Fibroblast of the conjunctiva (primary cell): ENCODE measurements around the gene SRGAP1.
A peak's percentile ranks its signal among the peaks of the same experiment; 100 is the strongest.
"Not testable (repeated sequence)": the region's sequence is repeated elsewhere in the genome, so short reads cannot be mapped to it uniquely, and the experiment has no call there.

ENCODE experiments used
- DNase-seq: peaks from one replicate; pipeline ENCODE4 v3.0.0-alpha.2; 2010; ENCODE audit warnings: low read depth

SRGAP1 gene

GRCh38 chr12:63838411-63838810, 6.1 kb upstream of the SRGAP1 start:
- no peak for DNase-seq

GRCh38 chr12:63841011-63841410, 3.5 kb upstream of the SRGAP1 start:
- DNase-seq = no peak

GRCh38 chr12:63841571-63841970, 2.9 kb upstream of the SRGAP1 start:
- DNase-seq = no peak

- DNase-seq = not testable (repeated sequence)
These were observed 1.8 kb upstream of the SRGAP1 start for GRCh38 chr12:63842750-63843149.

- DNase-seq = no peak
These were observed 1.2 kb upstream of the SRGAP1 start for GRCh38 chr12:63843254-63843720.

GRCh38 chr12:63843721-63844390, 644 bp upstream of the SRGAP1 start:
- peak; percentile 95 for DNase-seq

GRCh38 chr12:63845726-63846125, 1.2 kb downstream of the SRGAP1 start:
- no peak for DNase-seq

- DNase-seq = no peak
These were observed 1.9 kb downstream of the SRGAP1 start for GRCh38 chr12:63846238-63846967.

GRCh38 chr12:63848450-63848849, 4.0 kb downstream of the SRGAP1 start:
- DNase-seq = no peak

GRCh38 chr12:63849106-63849620, 4.7 kb downstream of the SRGAP1 start:
- no peak for DNase-seq

- no peak for DNase-seq
These were observed 5.1 kb downstream of the SRGAP1 start for GRCh38 chr12:63849641-63850040.

- no peak for DNase-seq
These were observed 9.5 kb downstream of the SRGAP1 start for GRCh38 chr12:63853978-63854377.

- no peak for DNase-seq
These were observed 10.8 kb downstream of the SRGAP1 start for GRCh38 chr12:63855299-63855698.

GRCh38 chr12:63857771-63858670, 13.5 kb downstream of the SRGAP1 start:
- DNase-seq = no peak

- not testable (repeated sequence) for DNase-seq
These were observed 15.4 kb downstream of the SRGAP1 start for GRCh38 chr12:63859880-63860279.

GRCh38 chr12:63862187-63862968, 17.9 kb downstream of the SRGAP1 start:
- DNase-seq = no peak

- no peak for DNase-seq
These were observed 18.4 kb downstream of the SRGAP1 start for GRCh38 chr12:63862969-63863230.

GRCh38 chr12:63863658-63864453, 19.4 kb downstream of the SRGAP1 start:
- DNase-seq = no peak

- no peak for DNase-seq
These were observed 19.9 kb downstream of the SRGAP1 start for GRCh38 chr12:63864454-63864706.

GRCh38 chr12:63865448-63865847, 20.9 kb downstream of the SRGAP1 start:
- no peak for DNase-seq

- no peak for DNase-seq
These were observed 22.6 kb downstream of the SRGAP1 start for GRCh38 chr12:63867053-63867452.
